Activated CD4-positive, alpha-beta memory T cell treated with anti-CD3 and anti-CD28 coated beads, Interleukin-2, amount 10 ng/mL, durations not matched to agents 7 days and 5 days (primary cell): ENCODE measurements around the gene SLC25A5. TPM values are rescaled to one million over a fixed set of nuclear protein-coding genes. Genes with fewer than 3 reads are reported as not detected.

Experiments used
- CTCF ChIA-PET: fragments of 350-600 bp; sonication (Branson Sonifier 250); formaldehyde crosslinking; loops from one replicate; lab custom pipeline; 2021; ENCODE audit warnings: antibody characterized with exemption, inconsistent platforms; lab: Charles Lee
- POLR2A ChIA-PET: fragments of 350-600 bp; sonication (Branson Sonifier 250); formaldehyde crosslinking; loops from one replicate; lab custom pipeline; 2021; ENCODE audit warnings: antibody characterized with exemption; lab: Charles Lee
- DNase-seq: peaks from one replicate; pipeline ENCODE4 v3.0.0-alpha.2; 2020
- H3K27ac Mint-ChIP-seq: one replicate; pipeline ENCODE4 v1.8.0; 2021; ENCODE audit warnings: mild to moderate bottlenecking, mixed read lengths
- H3K27me3 Mint-ChIP-seq: one replicate; pipeline ENCODE4 v1.8.0; 2021; ENCODE audit warnings: mixed read lengths
- H3K36me3 Mint-ChIP-seq: one replicate; pipeline ENCODE4 v1.8.0; 2021; ENCODE audit warnings: low read depth, mixed read lengths
- H3K4me1 Mint-ChIP-seq: one replicate; pipeline ENCODE4 v1.8.0; 2021; ENCODE audit warnings: mixed read lengths
- H3K4me3 Mint-ChIP-seq: one replicate; pipeline ENCODE4 v1.8.0; 2021; ENCODE audit warnings: mild to moderate bottlenecking, mixed read lengths
- H3K9me3 Mint-ChIP-seq: one replicate; pipeline ENCODE4 v1.8.0; 2021; ENCODE audit warnings: mixed read lengths
- total RNA-seq, 2 experiments: library from RNA; stranded (reverse); gene quantifications; one replicate each; pipeline ENCODE4 v1.2.3, GENCODE V29; 2021

SLC25A5 gene
- total RNA-seq, 2 experiments from 2014 or later: 403 TPM

DNA sequence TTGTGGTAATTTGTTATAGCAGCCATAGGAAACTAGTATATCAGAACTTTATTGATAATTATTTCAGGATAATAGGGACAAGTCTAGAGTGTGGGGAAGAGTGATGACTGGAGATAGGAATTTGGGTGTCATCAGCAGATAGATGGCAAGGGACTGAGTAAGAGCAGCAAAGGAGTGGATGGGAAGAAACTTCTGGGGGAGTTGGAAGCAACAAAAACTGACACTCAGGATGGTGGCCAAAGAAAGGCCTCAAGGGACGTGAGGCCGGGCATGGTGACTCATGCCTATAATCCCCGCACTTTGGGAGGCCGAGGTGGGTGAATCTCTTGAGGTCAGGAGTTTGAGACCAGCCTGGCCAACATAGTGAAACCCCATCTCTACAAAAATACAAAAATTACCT is 9.1 kb upstream of the SLC25A5 start:
- no peak for DNase-seq
- POLR2A ChIA-PET: no interaction called here
- H3K36me3 Mint-ChIP-seq: no peaks in the 10 kb centered on the region
- H3K4me1 Mint-ChIP-seq: no peaks in the 10 kb centered on the region
- H3K27me3 Mint-ChIP-seq: no peaks in the 10 kb centered on the region
- CTCF ChIA-PET: no interaction called here
- H3K27ac Mint-ChIP-seq: no peak overlapping the region
- no peak overlapping the region for H3K4me3 Mint-ChIP-seq
- no peaks in the 10 kb centered on the region for H3K9me3 Mint-ChIP-seq

GRCh38 chrX:119465555-119465954 is 2.7 kb upstream of the SLC25A5 start:
- Mint-ChIP-seq H3K4me1 (peaks cover 19% of the 10 kb centered on the region), H3K9me3 (no peaks in the 10 kb centered on the region), H3K27ac (no peak overlapping the region), H3K27me3 (no peaks in the 10 kb centered on the region), H3K36me3 (peaks cover 17% of the 10 kb centered on the region), H3K4me3 (no peak overlapping the region)
- ChIA-PET CTCF (no interaction called here), POLR2A (no interaction called here)
- DNase-seq: no peak

GRCh38 chrX:119466970-119467369 is 1.3 kb upstream of the SLC25A5 start:
- Mint-ChIP-seq H3K27ac (no peak overlapping the region), H3K27me3 (no peaks in the 10 kb centered on the region), H3K36me3 (peaks cover 26% of the 10 kb centered on the region), H3K9me3 (no peaks in the 10 kb centered on the region), H3K4me3 (no peak overlapping the region), H3K4me1 (peaks cover 22% of the 10 kb centered on the region)
- ChIA-PET CTCF (no interaction called here), POLR2A (interaction anchor here (1.1 to 6.1 kb wide), 2 partner anchors 10 to 15 kb away, joined by 3 to 49 read pairs; no protein-coding TSS in a partner anchor)
- DNase-seq: no peak

DNA sequence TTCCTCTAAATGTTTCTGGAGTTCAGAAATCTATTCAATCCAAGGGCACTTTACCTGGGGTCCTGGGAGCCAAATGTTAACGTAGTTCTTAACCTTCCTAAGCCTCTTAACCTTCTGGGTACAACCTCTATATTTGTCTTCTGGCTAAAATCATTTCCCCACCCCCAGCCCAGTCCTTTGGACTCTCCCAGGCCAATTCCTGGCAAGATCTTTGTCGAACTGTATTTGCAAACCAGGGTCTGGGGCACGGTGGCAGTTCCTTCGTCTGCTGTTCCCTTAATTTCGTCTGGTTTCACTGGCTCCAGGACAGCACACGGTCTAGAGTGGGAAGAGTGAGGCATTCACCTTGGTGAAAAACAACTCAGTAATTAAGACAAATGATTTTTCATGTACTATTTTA is 811 bp upstream of the SLC25A5 start:
- ChIA-PET POLR2A (interaction anchor here (1.1 to 6.1 kb wide), 4 partner anchors 9 to 139 kb away, joined by 3 to 49 read pairs (median 8); partner anchors contain the start of gene NKRF), CTCF (no interaction called here)
- H3K27me3 Mint-ChIP-seq: no peaks in the 10 kb centered on the region
- H3K36me3 Mint-ChIP-seq: peaks cover 26% of the 10 kb centered on the region
- H3K27ac Mint-ChIP-seq: no peak overlapping the region
- H3K4me1 Mint-ChIP-seq: peaks cover 22% of the 10 kb centered on the region
- DNase-seq: no peak
- H3K9me3 Mint-ChIP-seq: no peaks in the 10 kb centered on the region
- H3K4me3 Mint-ChIP-seq: no peak overlapping the region

GRCh38 chrX:119468551-119469312 is 488 bp downstream of the SLC25A5 start:
- H3K9me3 Mint-ChIP-seq: no peaks in the 10 kb centered on the region
- H3K4me1 Mint-ChIP-seq: peaks cover 22% of the 10 kb centered on the region
- peak overlapping the region; percentile 82 for H3K4me3 Mint-ChIP-seq
- DNase-seq: peak; percentile 91
- H3K36me3 Mint-ChIP-seq: peaks cover 26% of the 10 kb centered on the region
- CTCF ChIA-PET: interaction anchor here (0.6 to 7.2 kb wide), 13 partner anchors 9 to 323 kb away, joined by 3 to 53 read pairs (median 3); partner anchors contain the start of genes NKRF and RPL39
- POLR2A ChIA-PET: interaction anchor here (0.6 to 6.1 kb wide), 19 partner anchors 9 to 1136 kb away, joined by 3 to 49 read pairs (median 4); partner anchors contain the start of genes NKRF, RPL39, SOWAHD and STEEP1
- peak overlapping the region; percentile 89 for H3K27ac Mint-ChIP-seq
- H3K27me3 Mint-ChIP-seq: no peaks in the 10 kb centered on the region

GRCh38 chrX:119469313-119469635 is 1.0 kb downstream of the SLC25A5 start:
- POLR2A ChIA-PET: interaction anchor here (0.6 to 6.1 kb wide), 12 partner anchors 9 to 322 kb away, joined by 3 to 49 read pairs (median 6); partner anchors contain the start of genes NKRF, RPL39 and UBE2A
- H3K9me3 Mint-ChIP-seq: no peaks in the 10 kb centered on the region
- DNase-seq: no peak
- CTCF ChIA-PET: interaction anchor here (0.6 to 7.2 kb wide), 12 partner anchors 9 to 322 kb away, joined by 3 to 53 read pairs (median 4); partner anchors contain the start of genes NKRF and RPL39
- H3K4me1 Mint-ChIP-seq: peaks cover 22% of the 10 kb centered on the region
- peaks cover 26% of the 10 kb centered on the region for H3K36me3 Mint-ChIP-seq
- peak overlapping the region; percentile 82 for H3K4me3 Mint-ChIP-seq
- H3K27me3 Mint-ChIP-seq: no peaks in the 10 kb centered on the region
- peak overlapping the region; percentile 89 for H3K27ac Mint-ChIP-seq

GRCh38 chrX:119474615-119475388 is 6.6 kb downstream of the SLC25A5 start:
- Mint-ChIP-seq H3K4me1 (peaks cover 10% of the 10 kb centered on the region), H3K9me3 (no peaks in the 10 kb centered on the region), H3K27me3 (peaks cover 11% of the 10 kb centered on the region), H3K36me3 (peaks cover 17% of the 10 kb centered on the region), H3K27ac (no peak overlapping the region), H3K4me3 (no peak overlapping the region)
- ChIA-PET CTCF (interaction anchor here (7.2 kb wide), 1 partner anchor 8 kb away, joined by 53 read pairs; no protein-coding TSS in a partner anchor), POLR2A (no interaction called here)
- DNase-seq: no peak

GRCh38 chrX:119475389-119476101 is 7.3 kb downstream of the SLC25A5 start:
- H3K9me3 Mint-ChIP-seq: no peaks in the 10 kb centered on the region
- DNase-seq: no peak
- peaks cover 11% of the 10 kb centered on the region for H3K27me3 Mint-ChIP-seq
- H3K27ac Mint-ChIP-seq: no peak overlapping the region
- peaks cover 3% of the 10 kb centered on the region for H3K4me1 Mint-ChIP-seq
- CTCF ChIA-PET: interaction anchor here (0.5 kb wide), 1 partner anchor 254 kb away, joined by 3 read pairs; no protein-coding TSS in a partner anchor
- H3K36me3 Mint-ChIP-seq: peaks cover 9% of the 10 kb centered on the region
- POLR2A ChIA-PET: no interaction called here
- no peak overlapping the region for H3K4me3 Mint-ChIP-seq

DNA sequence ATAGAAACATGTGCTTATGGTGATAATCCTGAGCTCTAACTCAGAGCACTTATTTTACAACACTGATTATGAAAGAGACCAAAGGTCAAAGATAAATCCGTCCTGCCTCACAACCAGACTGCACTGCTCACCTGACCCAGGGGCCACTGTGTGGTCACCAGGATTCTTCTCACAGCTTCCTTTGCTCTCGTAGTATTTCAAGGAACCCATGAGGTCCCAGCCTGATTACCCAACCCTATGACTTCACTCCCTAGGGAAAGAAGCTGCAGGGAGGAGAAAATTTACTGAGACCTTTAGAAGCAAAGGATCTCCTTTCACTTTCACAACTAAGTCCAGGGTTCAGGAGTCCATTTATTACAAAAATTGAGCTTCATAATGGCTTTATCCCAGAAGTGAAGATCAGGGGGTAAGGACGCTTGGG is 9.6 kb downstream of the SLC25A5 start:
- ChIA-PET CTCF (interaction anchor here (1.1 to 1.5 kb wide), 2 partner anchors 8 to 38 kb away, joined by 3 to 6 read pairs; no protein-coding TSS in a partner anchor), POLR2A (interaction anchor here (1.4 kb wide), 1 partner anchor 9 kb away, joined by 7 read pairs; no protein-coding TSS in a partner anchor)
- Mint-ChIP-seq H3K36me3 (no peaks in the 10 kb centered on the region), H3K27me3 (peaks cover 11% of the 10 kb centered on the region), H3K27ac (no peak overlapping the region), H3K4me1 (peaks cover 6% of the 10 kb centered on the region), H3K9me3 (no peaks in the 10 kb centered on the region), H3K4me3 (no peak overlapping the region)
- DNase-seq: no peak

DNA sequence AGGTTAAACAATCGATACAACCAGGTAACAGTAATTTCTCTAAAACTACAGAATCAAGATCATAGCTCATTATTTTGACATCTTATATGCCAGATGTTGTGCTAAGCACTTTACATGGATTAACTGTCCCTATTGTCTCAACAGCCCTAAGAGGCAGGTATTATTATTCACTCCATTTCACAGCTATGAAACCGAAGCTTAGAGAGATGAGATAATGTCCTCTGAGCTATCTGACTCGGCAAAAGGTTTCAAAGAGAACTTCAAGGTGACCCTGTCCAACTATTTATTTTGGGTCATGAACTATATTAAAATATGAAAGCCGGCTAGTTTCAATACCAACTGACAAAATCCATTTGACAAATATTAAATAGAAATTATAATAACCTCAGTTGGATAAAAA is 10.3 kb downstream of the SLC25A5 start:
- Mint-ChIP-seq H3K27ac (no peak overlapping the region), H3K4me3 (no peak overlapping the region), H3K9me3 (no peaks in the 10 kb centered on the region), H3K36me3 (no peaks in the 10 kb centered on the region), H3K27me3 (peaks cover 11% of the 10 kb centered on the region), H3K4me1 (peaks cover 9% of the 10 kb centered on the region)
- CTCF ChIA-PET: interaction anchor here (1.1 to 1.5 kb wide), 2 partner anchors 9 to 38 kb away, joined by 3 to 6 read pairs; no protein-coding TSS in a partner anchor
- POLR2A ChIA-PET: interaction anchor here (1.4 kb wide), 1 partner anchor 9 kb away, joined by 7 read pairs; no protein-coding TSS in a partner anchor
- DNase-seq: no peak

- H3K9me3 Mint-ChIP-seq: no peaks in the 10 kb centered on the region
- peaks cover 9% of the 10 kb centered on the region for H3K4me1 Mint-ChIP-seq
- no peak for DNase-seq
- POLR2A ChIA-PET: interaction anchor here (5.6 kb wide), 1 partner anchor 10 kb away, joined by 49 read pairs; the partner anchor contains the start of gene SLC25A5
- no peak overlapping the region for H3K27ac Mint-ChIP-seq
- peaks cover 8% of the 10 kb centered on the region for H3K27me3 Mint-ChIP-seq
- no peaks in the 10 kb centered on the region for H3K36me3 Mint-ChIP-seq
- H3K4me3 Mint-ChIP-seq: no peak overlapping the region
- CTCF ChIA-PET: interaction anchor here (0.8 kb wide), 1 partner anchor 11 kb away, joined by 3 read pairs; no protein-coding TSS in a partner anchor
Observed at GRCh38 chrX:119479845-119480244, 11.6 kb downstream of the SLC25A5 start.

GRCh38 chrX:119481323-119481801 is 13.1 kb downstream of the SLC25A5 start:
- no peak for DNase-seq
- CTCF ChIA-PET: interaction anchor here (1.9 to 3.7 kb wide), 2 partner anchors 10 kb away, joined by 10 to 53 read pairs; partner anchors contain the start of gene SLC25A5
- no peak overlapping the region for H3K27ac Mint-ChIP-seq
- no peak overlapping the region for H3K4me3 Mint-ChIP-seq
- H3K9me3 Mint-ChIP-seq: no peaks in the 10 kb centered on the region
- no peaks in the 10 kb centered on the region for H3K36me3 Mint-ChIP-seq
- H3K27me3 Mint-ChIP-seq: peaks cover 6% of the 10 kb centered on the region
- H3K4me1 Mint-ChIP-seq: peaks cover 9% of the 10 kb centered on the region
- POLR2A ChIA-PET: interaction anchor here (5.6 kb wide), 1 partner anchor 11 kb away, joined by 49 read pairs; the partner anchor contains the start of gene SLC25A5
